ENCODE results near the gene ITGAX.
A peak's percentile ranks its signal among the peaks of the same experiment; 100 is the strongest.

ITGAX gene

DNA sequence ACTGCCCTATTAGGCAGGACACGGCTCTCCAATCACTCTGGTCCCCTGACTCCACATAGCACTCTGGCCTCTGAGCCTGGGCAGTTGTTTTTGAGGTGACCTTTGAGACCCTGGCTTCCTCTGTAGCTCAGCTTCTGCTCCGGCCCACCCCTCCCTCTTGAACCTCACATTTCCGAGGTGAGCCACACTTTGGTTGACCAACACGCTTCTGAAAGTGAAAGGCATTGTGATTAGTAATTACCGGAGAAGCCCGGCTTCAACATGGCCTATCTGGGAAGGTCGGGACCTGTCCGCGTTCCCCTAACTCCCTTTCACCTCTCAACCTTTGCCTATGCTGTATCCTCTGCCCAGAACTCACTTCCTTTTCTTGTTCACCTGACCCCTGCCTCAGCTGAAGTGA lies 10.3 kb upstream of the ITGAX start:
- H3K36me3 ChIP-seq (ENCODE audit: control insufficient read depth, insufficient read depth, low read length) = no peaks in the 10 kb centered on the region
- DNase-seq (ENCODE audit: extremely low read depth, insufficient read length) = peak; percentile 61

DNA sequence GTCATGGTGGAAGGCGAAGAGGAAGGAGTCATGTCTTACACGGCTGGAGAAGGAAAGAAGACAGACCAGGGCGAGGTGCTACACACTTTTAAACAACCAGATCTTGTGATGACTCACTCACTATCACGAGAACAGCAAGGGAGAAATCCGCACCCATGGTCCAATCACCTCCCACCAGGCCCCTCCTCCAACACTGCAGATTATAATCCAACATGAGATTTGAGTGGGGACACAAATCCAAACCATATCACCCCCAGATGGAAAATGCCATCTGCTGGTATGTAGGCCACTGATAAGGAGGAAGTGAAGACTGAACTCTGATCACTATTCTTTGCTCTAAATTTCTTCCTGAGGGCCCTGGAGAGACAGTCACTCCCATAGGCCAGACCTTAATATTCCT lies 7.5 kb upstream of the ITGAX start:
- H3K4me3 ChIP-seq (replicated peaks; ENCODE audit: low read depth, low read length) = no peak overlapping the region
- no peak for DNase-seq (ENCODE audit: extremely low read depth, insufficient read length)
- no peaks in the 10 kb centered on the region for H3K36me3 ChIP-seq (ENCODE audit: control insufficient read depth, insufficient read depth, low read length)
- TF ChIP-seq, protein P1, sequence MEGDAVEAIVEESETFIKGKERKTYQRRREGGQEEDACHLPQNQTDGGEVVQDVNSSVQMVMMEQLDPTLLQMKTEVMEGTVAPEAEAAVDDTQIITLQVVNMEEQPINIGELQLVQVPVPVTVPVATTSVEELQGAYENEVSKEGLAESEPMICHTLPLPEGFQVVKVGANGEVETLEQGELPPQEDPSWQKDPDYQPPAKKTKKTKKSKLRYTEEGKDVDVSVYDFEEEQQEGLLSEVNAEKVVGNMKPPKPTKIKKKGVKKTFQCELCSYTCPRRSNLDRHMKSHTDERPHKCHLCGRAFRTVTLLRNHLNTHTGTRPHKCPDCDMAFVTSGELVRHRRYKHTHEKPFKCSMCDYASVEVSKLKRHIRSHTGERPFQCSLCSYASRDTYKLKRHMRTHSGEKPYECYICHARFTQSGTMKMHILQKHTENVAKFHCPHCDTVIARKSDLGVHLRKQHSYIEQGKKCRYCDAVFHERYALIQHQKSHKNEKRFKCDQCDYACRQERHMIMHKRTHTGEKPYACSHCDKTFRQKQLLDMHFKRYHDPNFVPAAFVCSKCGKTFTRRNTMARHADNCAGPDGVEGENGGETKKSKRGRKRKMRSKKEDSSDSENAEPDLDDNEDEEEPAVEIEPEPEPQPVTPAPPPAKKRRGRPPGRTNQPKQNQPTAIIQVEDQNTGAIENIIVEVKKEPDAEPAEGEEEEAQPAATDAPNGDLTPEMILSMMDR (IDR thresholded peaks at IDR 0.05; ENCODE audit: insufficient read depth, low read length, poor library complexity, severe bottlenecking) = no peak
- H3K27me3 ChIP-seq (replicated peaks; ENCODE audit: control insufficient read depth, insufficient read depth, low read length) = no peaks in the 10 kb centered on the region

More for the DNA sequence above, 10.3 kb upstream of the ITGAX start:
- no peaks in the 10 kb centered on the region for H3K27me3 ChIP-seq (replicated peaks; ENCODE audit: control insufficient read depth, insufficient read depth, low read length)
- TF ChIP-seq, protein P1 (IDR thresholded peaks at IDR 0.05; ENCODE audit: insufficient read depth, low read length, poor library complexity, severe bottlenecking) = no peak
- H3K4me3 ChIP-seq (replicated peaks; ENCODE audit: low read depth, low read length) = no peak overlapping the region

DNA sequence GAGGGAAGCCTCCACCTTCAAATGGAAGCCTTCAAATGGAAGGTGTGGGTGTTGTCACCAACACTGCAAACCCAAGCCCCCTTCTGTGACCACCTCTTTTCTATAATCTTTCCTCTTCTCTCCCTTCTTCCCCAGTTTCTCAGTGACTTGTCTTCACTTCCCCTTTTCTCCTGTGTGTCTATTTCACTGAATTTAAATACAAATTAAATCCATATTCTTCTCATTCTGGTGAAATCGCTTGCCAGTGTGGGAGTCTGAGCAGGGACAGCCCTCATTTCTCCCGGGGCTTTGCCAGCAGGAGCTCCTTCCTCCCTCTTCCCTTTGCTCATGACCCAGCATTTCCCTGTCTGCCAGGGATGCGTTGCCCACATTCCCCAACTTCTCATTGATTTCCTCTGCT lies 6.4 kb upstream of the ITGAX start:
- Histone ChIP-seq H3K4me3 (replicated peaks; ENCODE audit: low read depth, low read length) (no peak overlapping the region), H3K36me3 (ENCODE audit: control insufficient read depth, insufficient read depth, low read length) (no peaks in the 10 kb centered on the region), H3K27me3 (replicated peaks; ENCODE audit: control insufficient read depth, insufficient read depth, low read length) (no peaks in the 10 kb centered on the region)
- TF ChIP-seq, protein P1 (IDR thresholded peaks at IDR 0.05; ENCODE audit: insufficient read depth, low read length, poor library complexity, severe bottlenecking) = no peak
- no peak for DNase-seq (ENCODE audit: extremely low read depth, insufficient read length)

DNA sequence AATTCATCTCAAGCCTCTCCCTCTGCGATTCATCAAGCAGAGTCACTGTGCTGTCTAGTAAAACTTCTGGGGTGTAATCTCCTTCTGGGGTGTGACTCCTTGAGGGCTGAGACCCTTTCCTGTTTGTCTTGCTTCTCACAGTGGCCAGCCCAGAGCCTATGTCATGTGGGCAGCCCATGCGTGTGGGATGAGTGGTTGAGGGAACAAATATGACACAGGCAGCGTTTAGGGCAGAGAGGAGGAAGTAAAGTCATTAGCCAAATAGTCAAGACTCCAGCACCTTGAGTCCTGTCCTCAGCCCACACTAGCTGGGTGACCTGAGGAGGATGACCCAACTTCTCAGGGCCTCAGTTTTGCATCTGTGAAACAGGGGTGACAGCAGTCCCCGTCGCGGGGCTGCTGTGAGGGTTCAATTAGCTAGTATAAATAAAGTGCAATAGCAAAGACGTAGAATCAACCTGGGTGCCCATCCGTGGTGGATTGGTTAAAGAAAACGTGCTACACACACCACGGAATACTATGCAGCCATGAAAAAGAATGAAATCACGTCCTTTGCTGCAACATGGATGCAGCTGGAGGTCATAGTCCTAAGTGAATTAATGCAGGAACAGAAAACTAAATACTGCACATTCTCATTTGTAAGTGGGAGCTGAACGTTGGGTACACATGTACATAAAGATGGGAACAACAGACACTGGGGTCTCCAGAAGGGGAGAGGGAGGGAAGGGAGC lies 4.5 kb upstream of the ITGAX start:
- Histone ChIP-seq H3K4me3 (replicated peaks; ENCODE audit: low read depth, low read length) (no peak overlapping the region), H3K36me3 (ENCODE audit: control insufficient read depth, insufficient read depth, low read length) (no peaks in the 10 kb centered on the region)

DNA sequence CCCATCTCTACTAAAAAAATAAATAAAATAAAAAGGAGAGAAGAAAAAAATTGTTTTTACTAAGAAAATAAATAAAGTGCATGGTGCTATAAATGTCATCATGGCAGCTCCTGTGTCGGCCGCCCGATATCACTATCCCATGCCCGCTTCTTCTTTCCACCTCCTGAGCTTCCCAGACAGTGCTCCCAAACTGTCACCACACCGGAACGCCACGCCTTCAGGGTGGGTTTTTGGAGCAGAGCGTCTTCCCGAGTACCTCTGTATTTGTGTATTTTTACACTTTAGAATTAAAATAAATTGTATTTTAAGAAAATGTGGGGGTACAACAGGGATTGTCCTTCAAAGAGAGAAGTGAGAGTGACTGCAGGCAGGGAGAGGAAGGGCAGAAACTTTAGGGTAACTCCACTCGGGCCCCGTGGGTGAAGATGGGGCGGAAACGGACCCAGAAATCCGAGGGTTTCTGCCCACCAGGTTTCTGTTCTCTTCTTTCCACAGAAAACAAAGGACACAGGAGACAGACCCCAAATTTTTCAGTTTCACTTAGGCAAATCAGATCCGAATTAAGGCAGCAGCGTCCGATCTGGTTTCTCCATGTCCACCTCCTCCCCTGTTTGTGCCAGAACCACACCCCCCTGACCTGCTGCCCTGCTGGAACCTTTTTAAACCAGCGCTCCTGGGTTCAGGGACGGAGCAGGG lies 3.6 kb upstream of the ITGAX start:
- H3K4me3 ChIP-seq (replicated peaks; ENCODE audit: low read depth, low read length) = peak overlapping the region; percentile 6; the same call in 1 of the 2 replicates
- TF ChIP-seq, protein P1 (IDR thresholded peaks at IDR 0.05; ENCODE audit: insufficient read depth, low read length, poor library complexity, severe bottlenecking) = no peak
- peak; percentile 57 for DNase-seq (ENCODE audit: extremely low read depth, insufficient read length)

More for the DNA sequence above, 4.5 kb upstream of the ITGAX start:
- DNase-seq (ENCODE audit: extremely low read depth, insufficient read length) = no peak
- no peaks in the 10 kb centered on the region for H3K27me3 ChIP-seq (replicated peaks; ENCODE audit: control insufficient read depth, insufficient read depth, low read length)
- TF ChIP-seq, protein P1 (IDR thresholded peaks at IDR 0.05; ENCODE audit: insufficient read depth, low read length, poor library complexity, severe bottlenecking) = no peak

More for the DNA sequence above, 3.6 kb upstream of the ITGAX start:
- H3K27me3 ChIP-seq (replicated peaks; ENCODE audit: control insufficient read depth, insufficient read depth, low read length) = no peaks in the 10 kb centered on the region
- H3K36me3 ChIP-seq (ENCODE audit: control insufficient read depth, insufficient read depth, low read length) = no peaks in the 10 kb centered on the region
